Tibial nerve (tissue), 4 donors: ENCODE data around the gene SMARCA2.

Experiments
- EP300 ChIP-seq, 2 donors: sonication (generic); formaldehyde crosslinking; IDR thresholded peaks; one replicate each; pipeline ENCODE4 v1.6.1; 2017; ENCODE audit warnings: antibody characterized with exemption in 2 of 2, mild to moderate bottlenecking in 1 of 2
- TF ChIP-seq, protein P1 (sequence below), 5 experiments: fragments of 200-600 bp in 3 of 5; fragments of 450-650 bp in 2 of 5; sonication (generic) in 3 of 5; IDR thresholded peaks; one replicate each; pipeline ENCODE4 v1.5.1; 2016 to 2019; ENCODE audit warnings: antibody characterized with exemption in 5 of 5, mild to moderate bottlenecking in 3 of 5, moderate library complexity in 2 of 5

DNA sequence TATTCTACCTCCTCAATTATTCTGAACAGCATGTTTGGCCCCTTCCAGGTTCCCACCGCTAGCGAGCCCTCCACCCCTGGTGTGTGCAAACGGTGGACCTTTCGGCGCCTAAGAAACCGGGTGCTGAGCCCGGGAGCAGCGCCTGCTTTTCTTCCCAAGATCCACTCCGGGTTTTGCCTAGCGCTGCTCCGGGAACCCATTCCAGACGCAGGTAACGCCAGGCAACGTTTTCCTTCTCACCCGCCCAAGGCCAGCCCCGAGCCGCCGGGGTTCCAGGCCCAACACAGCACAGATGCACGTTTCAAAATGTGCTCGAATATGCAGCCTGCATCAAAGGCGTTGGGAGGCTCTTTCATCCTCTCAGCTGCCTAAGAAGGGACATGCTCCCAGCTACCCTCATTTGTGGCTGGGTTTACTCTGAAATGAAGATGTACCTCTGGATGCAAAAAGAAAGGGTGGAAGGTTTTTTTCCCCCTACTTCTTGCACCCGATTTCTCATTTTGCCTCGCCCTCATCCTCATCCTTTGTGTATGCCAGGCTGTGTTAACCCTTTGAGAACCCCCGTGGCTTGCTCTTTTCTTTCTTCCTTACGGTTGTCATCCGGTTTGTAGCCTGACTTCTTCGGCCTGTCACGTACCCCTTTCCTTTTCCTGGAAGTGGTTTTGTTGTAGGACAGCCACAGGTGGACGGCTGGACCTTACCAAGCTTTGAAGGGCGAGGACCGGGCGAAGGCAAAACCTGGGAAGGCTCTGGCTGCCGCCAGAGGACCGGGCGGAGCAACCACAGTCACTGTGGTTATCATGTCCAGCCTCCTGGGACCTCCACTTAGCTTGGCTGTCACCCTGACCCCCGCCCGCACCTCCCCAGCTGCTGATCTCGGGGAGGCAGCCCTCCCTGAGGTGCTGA lies 226.9 kb downstream of the SMARCA2 start:
- peak in 1 of 2 donors; percentile 73 for TF ChIP-seq EP300 (IDR thresholded peaks at IDR 0.05)
- TF ChIP-seq, protein P1, sequence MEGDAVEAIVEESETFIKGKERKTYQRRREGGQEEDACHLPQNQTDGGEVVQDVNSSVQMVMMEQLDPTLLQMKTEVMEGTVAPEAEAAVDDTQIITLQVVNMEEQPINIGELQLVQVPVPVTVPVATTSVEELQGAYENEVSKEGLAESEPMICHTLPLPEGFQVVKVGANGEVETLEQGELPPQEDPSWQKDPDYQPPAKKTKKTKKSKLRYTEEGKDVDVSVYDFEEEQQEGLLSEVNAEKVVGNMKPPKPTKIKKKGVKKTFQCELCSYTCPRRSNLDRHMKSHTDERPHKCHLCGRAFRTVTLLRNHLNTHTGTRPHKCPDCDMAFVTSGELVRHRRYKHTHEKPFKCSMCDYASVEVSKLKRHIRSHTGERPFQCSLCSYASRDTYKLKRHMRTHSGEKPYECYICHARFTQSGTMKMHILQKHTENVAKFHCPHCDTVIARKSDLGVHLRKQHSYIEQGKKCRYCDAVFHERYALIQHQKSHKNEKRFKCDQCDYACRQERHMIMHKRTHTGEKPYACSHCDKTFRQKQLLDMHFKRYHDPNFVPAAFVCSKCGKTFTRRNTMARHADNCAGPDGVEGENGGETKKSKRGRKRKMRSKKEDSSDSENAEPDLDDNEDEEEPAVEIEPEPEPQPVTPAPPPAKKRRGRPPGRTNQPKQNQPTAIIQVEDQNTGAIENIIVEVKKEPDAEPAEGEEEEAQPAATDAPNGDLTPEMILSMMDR (IDR thresholded peaks at IDR 0.05) = peak in 2 of 5 experiments; percentile 21 to 52
